ENCODE results near the gene SSTR4.

SSTR4 gene

DNA sequence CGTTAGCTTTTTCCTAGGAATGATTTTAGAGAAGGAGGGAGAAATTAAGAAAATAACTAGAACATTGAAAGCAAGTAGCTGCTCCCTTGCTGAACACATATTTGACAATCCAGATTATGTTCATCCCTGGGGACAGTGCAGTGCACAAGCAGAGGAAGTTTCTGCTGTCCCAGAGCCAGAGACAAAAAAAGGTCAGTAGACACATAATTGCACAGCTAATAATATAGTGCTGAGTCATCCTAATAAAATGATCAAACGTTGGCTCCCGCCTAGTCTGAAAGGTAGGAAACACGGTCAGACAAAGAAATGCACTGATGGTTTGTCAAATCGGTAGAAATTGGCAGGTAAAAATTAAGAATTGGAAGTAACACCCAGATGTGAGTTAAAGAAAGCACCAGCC is 21.7 kb upstream of the SSTR4 start:
- H3K4me3 ChIP-seq (ENCODE audit: low read depth, low read length), result no peak overlapping the region
- H3K36me3 ChIP-seq, result no peaks in the 10 kb centered on the region
- TF ChIP-seq, protein P1, sequence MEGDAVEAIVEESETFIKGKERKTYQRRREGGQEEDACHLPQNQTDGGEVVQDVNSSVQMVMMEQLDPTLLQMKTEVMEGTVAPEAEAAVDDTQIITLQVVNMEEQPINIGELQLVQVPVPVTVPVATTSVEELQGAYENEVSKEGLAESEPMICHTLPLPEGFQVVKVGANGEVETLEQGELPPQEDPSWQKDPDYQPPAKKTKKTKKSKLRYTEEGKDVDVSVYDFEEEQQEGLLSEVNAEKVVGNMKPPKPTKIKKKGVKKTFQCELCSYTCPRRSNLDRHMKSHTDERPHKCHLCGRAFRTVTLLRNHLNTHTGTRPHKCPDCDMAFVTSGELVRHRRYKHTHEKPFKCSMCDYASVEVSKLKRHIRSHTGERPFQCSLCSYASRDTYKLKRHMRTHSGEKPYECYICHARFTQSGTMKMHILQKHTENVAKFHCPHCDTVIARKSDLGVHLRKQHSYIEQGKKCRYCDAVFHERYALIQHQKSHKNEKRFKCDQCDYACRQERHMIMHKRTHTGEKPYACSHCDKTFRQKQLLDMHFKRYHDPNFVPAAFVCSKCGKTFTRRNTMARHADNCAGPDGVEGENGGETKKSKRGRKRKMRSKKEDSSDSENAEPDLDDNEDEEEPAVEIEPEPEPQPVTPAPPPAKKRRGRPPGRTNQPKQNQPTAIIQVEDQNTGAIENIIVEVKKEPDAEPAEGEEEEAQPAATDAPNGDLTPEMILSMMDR (IDR thresholded peaks at IDR 0.05; ENCODE audit: low read depth, low read length), result no peak
- no peaks in the 10 kb centered on the region for H3K27me3 ChIP-seq
- no peaks in the 10 kb centered on the region for H3K9me3 ChIP-seq
- no peak for DNase-seq
- no peaks in the 10 kb centered on the region for H3K4me1 ChIP-seq

GRCh38 chr20:23017516-23017915 is 17.6 kb upstream of the SSTR4 start:
- DNase-seq, result no peak
- Histone ChIP-seq H3K27me3 (no peaks in the 10 kb centered on the region), H3K4me3 (ENCODE audit: low read depth, low read length) (no peak overlapping the region), H3K4me1 (no peaks in the 10 kb centered on the region), H3K9me3 (no peaks in the 10 kb centered on the region), H3K36me3 (no peaks in the 10 kb centered on the region)
- TF ChIP-seq, protein P1 (IDR thresholded peaks at IDR 0.05; ENCODE audit: low read depth, low read length), result no peak

DNA sequence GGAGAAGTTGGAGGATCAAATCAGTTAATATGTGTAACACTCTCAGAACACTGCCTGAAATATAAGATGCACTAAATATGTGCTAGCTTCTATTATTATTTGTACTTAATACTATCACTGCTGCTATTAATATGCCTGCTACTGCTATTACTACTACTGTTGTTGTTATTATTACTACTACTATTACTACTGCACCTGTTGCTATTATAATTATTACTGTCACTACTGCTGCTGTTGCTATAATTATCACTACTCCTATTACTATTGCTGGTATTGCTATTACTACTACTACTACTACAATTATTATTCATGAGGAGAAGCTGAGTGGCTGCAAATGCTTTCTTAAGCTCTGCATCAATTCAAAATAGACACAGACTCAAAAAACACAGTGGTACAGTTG is 16.7 kb upstream of the SSTR4 start:
- H3K36me3 ChIP-seq, result no peaks in the 10 kb centered on the region
- DNase-seq, result no peak
- no peak overlapping the region for H3K4me3 ChIP-seq (ENCODE audit: low read depth, low read length)
- H3K4me1 ChIP-seq, result no peaks in the 10 kb centered on the region
- no peaks in the 10 kb centered on the region for H3K27me3 ChIP-seq
- H3K9me3 ChIP-seq, result no peaks in the 10 kb centered on the region
- TF ChIP-seq, protein P1 (IDR thresholded peaks at IDR 0.05; ENCODE audit: low read depth, low read length), result no peak

GRCh38 chr20:23018941-23019340 is 16.2 kb upstream of the SSTR4 start:
- TF ChIP-seq, protein P1 (IDR thresholded peaks at IDR 0.05; ENCODE audit: low read depth, low read length), result no peak
- Histone ChIP-seq H3K9me3 (no peaks in the 10 kb centered on the region), H3K4me1 (no peaks in the 10 kb centered on the region), H3K4me3 (ENCODE audit: low read depth, low read length) (no peak overlapping the region), H3K27me3 (no peaks in the 10 kb centered on the region), H3K36me3 (no peaks in the 10 kb centered on the region)
- DNase-seq, result no peak

- Histone ChIP-seq H3K27me3 (no peaks in the 10 kb centered on the region), H3K4me1 (no peaks in the 10 kb centered on the region), H3K4me3 (ENCODE audit: low read depth, low read length) (no peak overlapping the region), H3K36me3 (no peaks in the 10 kb centered on the region), H3K9me3 (no peaks in the 10 kb centered on the region)
- no peak for DNase-seq
- TF ChIP-seq, protein P1 (IDR thresholded peaks at IDR 0.05; ENCODE audit: low read depth, low read length), result no peak
These were observed 15.7 kb upstream of the SSTR4 start for GRCh38 chr20:23019403-23019802.

- Histone ChIP-seq H3K4me3 (ENCODE audit: low read depth, low read length) (no peak overlapping the region), H3K27me3 (no peaks in the 10 kb centered on the region), H3K4me1 (no peaks in the 10 kb centered on the region), H3K9me3 (no peaks in the 10 kb centered on the region), H3K36me3 (no peaks in the 10 kb centered on the region)
- no peak for DNase-seq
- TF ChIP-seq, protein P1 (IDR thresholded peaks at IDR 0.05; ENCODE audit: low read depth, low read length), result no peak
These were observed 14.7 kb upstream of the SSTR4 start for GRCh38 chr20:23020230-23021018.
